ENCODE measurements around the gene IST1. TPM values are rescaled to one million over a fixed set of nuclear protein-coding genes. Genes with fewer than 3 reads are reported as not detected.

Gene IST1
- total RNA-seq = 100 to 1,000 TPM; 140 to 150 TPM

DNA sequence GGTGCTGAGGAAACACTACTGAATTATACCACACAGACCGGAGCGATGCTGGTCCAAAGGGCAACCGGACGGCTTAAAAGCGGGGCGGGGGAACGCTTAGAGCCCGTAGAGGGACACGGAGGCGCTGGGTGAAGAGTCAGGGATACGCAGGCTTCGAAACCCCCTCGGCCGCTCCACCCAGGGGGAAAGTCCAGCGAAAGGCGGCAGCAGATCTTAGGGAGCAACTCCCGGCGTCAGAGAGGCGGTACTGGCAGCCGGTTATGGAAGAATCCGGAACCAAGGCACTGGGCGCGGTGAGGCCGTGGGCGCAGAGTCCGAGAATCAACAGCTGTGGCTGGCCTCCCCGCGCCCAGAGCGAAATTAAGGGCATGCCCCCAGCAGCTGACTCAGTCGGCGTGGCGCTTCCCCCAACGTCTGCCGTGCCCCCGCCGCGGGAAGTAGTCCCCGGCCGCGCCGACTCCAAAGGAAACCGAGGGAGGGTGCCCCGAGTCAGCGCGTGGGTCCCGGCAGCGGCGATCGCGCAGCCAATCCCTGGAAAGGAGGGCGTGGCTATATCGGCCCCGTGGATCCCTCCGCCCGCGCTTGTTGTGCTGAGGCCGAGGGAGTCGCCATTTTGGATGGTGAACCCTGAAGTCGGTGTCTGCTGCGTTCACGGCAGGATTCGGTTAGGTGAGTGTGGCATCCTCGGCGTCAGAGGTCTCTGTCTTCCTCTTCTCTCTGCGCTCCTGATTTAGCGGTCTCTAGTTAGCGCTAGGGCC, at the start of gene IST1:
Gene IST1, plus strand, starts transcription at position 611 of the 758 bp plus-strand sequence. CDS start 20,110 bp downstream, outside the sequence.
- H3K4me3 ChIP-seq = peak within 1 kb of the TSS; percentile 81 to 94
- no peaks in the 10 kb centered on the region for H3K27me3 ChIP-seq
- H3K4me1 ChIP-seq = peaks cover 0 to 38% of the 10 kb centered on the region in 2 donors
- no peaks in the 10 kb centered on the region for H3K36me3 ChIP-seq
- peak; percentile 98 for DNase-seq (ENCODE audit: low spot score)
- TF ChIP-seq, protein P1, sequence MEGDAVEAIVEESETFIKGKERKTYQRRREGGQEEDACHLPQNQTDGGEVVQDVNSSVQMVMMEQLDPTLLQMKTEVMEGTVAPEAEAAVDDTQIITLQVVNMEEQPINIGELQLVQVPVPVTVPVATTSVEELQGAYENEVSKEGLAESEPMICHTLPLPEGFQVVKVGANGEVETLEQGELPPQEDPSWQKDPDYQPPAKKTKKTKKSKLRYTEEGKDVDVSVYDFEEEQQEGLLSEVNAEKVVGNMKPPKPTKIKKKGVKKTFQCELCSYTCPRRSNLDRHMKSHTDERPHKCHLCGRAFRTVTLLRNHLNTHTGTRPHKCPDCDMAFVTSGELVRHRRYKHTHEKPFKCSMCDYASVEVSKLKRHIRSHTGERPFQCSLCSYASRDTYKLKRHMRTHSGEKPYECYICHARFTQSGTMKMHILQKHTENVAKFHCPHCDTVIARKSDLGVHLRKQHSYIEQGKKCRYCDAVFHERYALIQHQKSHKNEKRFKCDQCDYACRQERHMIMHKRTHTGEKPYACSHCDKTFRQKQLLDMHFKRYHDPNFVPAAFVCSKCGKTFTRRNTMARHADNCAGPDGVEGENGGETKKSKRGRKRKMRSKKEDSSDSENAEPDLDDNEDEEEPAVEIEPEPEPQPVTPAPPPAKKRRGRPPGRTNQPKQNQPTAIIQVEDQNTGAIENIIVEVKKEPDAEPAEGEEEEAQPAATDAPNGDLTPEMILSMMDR (IDR thresholded peaks at IDR 0.05) = no peak
- H3K9me3 ChIP-seq = no peaks in the 10 kb centered on the region
- peak within 1 kb of the TSS; percentile 99 for H3K27ac ChIP-seq

DNA sequence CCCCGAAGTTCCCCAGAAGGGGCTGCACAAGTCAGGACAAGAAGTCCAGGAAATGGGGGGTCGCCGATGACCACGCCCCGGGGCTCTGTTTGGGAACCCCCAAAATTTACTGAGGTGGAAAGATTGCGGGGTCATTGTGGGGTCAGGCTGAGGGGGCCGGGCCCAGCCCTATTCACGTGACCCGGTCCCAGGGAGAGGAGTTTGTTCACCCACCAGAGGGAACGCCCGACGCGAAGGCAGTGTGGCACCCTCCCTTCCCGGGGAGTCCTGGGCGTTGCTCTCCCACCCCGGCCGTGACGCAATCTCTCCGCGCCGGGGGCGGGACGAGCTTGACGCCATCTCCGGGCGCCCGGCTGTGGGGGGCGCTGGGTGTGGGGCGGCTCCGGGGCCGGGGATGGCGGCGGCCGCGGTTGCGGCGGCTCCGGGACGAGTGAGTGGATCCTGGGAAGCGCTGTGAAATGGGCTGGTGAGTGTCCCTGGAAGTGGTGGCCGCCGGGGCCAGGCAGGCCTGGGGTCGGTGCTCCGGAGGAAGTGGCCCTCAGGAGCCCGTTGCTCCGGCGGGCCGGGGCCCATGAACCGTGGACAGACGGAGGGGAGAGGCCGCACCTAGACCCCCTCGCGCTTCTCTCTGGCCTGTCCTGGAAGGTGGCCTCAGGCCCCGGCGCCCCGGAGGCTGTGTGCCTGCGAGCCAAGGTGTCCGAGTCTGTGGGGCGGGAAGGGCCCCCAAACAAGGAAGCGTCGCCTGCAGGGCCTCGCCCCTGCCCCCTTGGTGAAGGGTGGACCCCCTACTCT, 49.5 kb upstream of the IST1 start, which contains the start of gene ATXN1L:
Gene ATXN1L, plus strand, starts transcription at position 338 of the 792 bp plus-strand sequence. CDS start 3,765 bp downstream, outside the sequence.
- Histone ChIP-seq H3K27me3 (no peaks in the 10 kb centered on the region), H3K9me3 (no peaks in the 10 kb centered on the region), H3K36me3 (peaks cover 24% of the 10 kb centered on the region), H3K27ac (peak within 1 kb of the TSS; percentile 86 to 91), H3K4me3 (peak within 1 kb of the TSS; percentile 83 to 87), H3K4me1 (peaks cover 0 to 16% of the 10 kb centered on the region in 2 donors)
- TF ChIP-seq, protein P1 (IDR thresholded peaks at IDR 0.05) = peak in 1 of 2 donors; percentile 26
- DNase-seq (ENCODE audit: low spot score) = peak; percentile 93

DNA sequence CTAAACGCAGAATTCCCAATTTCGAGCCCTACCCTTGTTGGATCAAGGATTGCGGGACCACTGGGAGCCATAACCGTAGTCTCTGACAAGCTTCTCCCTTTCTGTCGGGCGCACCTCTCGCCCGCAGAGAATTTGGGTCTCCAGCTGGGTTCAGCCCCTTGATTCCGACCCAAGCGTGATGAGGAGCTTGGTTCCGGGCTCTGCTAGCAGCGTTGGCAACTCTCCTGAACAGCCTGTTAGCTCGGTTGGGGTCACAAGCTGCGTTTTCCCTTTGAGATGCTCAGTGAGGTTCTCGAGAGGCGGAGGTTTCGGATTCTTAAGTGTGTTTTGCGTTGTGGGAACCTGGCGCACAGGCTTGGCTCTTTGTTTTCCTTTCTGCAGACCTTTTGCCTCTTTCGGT, 48.9 kb upstream of the IST1 start:
- TF ChIP-seq, protein P1 (IDR thresholded peaks at IDR 0.05) = no peak
- no peaks in the 10 kb centered on the region for H3K27me3 ChIP-seq
- peak overlapping the region; percentile 83 to 87 for H3K4me3 ChIP-seq
- DNase-seq (ENCODE audit: low spot score) = no peak
- H3K27ac ChIP-seq = peak overlapping the region; percentile 86 to 91
- peaks cover 0 to 16% of the 10 kb centered on the region in 2 donors for H3K4me1 ChIP-seq
- H3K36me3 ChIP-seq = peaks cover 30% of the 10 kb centered on the region
- no peaks in the 10 kb centered on the region for H3K9me3 ChIP-seq

DNA sequence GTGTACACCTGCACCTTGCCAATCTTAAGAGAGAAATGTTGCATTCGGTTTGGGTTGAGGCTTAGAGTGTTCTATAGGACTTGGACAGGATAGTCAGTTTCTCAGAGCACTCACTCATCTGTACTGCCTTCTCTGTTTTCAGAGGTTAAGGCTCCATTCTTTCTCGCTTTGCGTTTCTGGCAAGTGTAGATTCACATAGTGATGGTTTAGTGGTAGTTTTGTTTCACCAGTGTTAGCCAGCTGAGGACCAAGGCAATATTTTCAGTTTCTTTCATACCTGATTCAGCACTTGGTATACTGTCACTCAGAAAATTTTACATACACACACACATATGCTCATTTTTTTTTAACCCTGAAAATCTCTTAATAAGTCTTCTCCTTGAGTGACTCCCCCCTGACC, 48.2 kb upstream of the IST1 start:
- H3K9me3 ChIP-seq = no peaks in the 10 kb centered on the region
- no peak for DNase-seq (ENCODE audit: low spot score)
- TF ChIP-seq, protein P1 (IDR thresholded peaks at IDR 0.05) = no peak
- peaks cover 0 to 16% of the 10 kb centered on the region in 2 donors for H3K4me1 ChIP-seq
- no peaks in the 10 kb centered on the region for H3K27me3 ChIP-seq
- H3K4me3 ChIP-seq = peak overlapping the region in 1 of 2 donors; percentile 87
- no peak overlapping the region for H3K27ac ChIP-seq
- peaks cover 36% of the 10 kb centered on the region for H3K36me3 ChIP-seq

DNA sequence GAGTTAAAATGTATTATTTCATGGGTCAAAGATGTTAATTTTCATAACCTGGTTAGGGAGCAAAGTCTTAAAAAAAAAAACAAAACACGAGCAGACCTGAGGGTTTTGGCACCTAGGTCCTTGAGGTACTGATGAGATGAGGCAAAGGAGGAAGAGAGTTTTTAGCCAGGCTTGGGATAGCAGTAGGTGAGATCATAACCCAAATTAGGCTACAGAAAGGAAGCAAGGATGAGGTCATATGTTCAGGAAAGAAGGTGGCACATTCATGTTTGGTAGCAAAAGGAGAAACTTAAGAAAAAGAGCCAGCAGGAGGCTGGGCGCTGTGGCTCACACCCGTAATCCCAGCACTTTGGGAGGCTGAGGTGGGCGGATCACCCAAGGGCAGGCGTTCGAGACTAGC, 46.7 kb upstream of the IST1 start:
- peaks cover 45% of the 10 kb centered on the region for H3K36me3 ChIP-seq
- no peak overlapping the region for H3K4me3 ChIP-seq
- no peaks in the 10 kb centered on the region for H3K27me3 ChIP-seq
- DNase-seq (ENCODE audit: low spot score) = no peak
- no peak overlapping the region for H3K27ac ChIP-seq
- peaks cover 0 to 16% of the 10 kb centered on the region in 2 donors for H3K4me1 ChIP-seq
- no peaks in the 10 kb centered on the region for H3K9me3 ChIP-seq
- TF ChIP-seq, protein P1 (IDR thresholded peaks at IDR 0.05) = no peak

Data from right atrium auricular region (tissue), 2 donors.